Psoas muscle (tissue), 8 donors: ENCODE data around the gene FAM222B. TPM values are rescaled to one million over a fixed set of nuclear protein-coding genes. Genes with fewer than 3 reads are reported as not detected.
A peak's percentile ranks its signal among the peaks of the same experiment; 100 is the strongest.
"Not testable (repeated sequence)": the region's sequence is repeated elsewhere in the genome, so short reads cannot be mapped to it uniquely, and the experiment has no call there.

Source experiments
- ATAC-seq, 4 donors: fragments of 200-7000 bp; cut with Tn5 transposase; one replicate each; pipeline ENCODE4 v1.9.1; 2020; ENCODE audit warnings: moderate library complexity in 3 of 4, mild to moderate bottlenecking in 2 of 4
- DNase-seq, 2 donors: peaks; one replicate each; pipeline ENCODE4 v3.0.0-alpha.2; 2020
- H3K27ac ChIP-seq: fragments of 200-600 bp; one replicate; pipeline ENCODE4 v1.8.0; 2022
- H3K27me3 ChIP-seq, 3 donors: fragments of 200-600 bp in 1 of 3; one replicate each; pipeline versions ENCODE4 v1.6.1 to v1.8.0; 2013 to 2022; ENCODE audit warnings: low read length in 2 of 3, mild to moderate bottlenecking in 2 of 3, moderate library complexity in 1 of 3; ENCODE audit not compliant: insufficient read depth in 3 of 3
- H3K36me3 ChIP-seq, 2 donors: fragments of 200-600 bp in 1 of 2; one replicate each; pipeline versions ENCODE4 v1.6.1 to v1.8.0; 2013 to 2022; ENCODE audit warnings: low read depth in 1 of 2, mild to moderate bottlenecking in 1 of 2, moderate library complexity in 1 of 2; ENCODE audit not compliant: insufficient read depth in 1 of 2
- H3K4me1 ChIP-seq: fragments of 200-600 bp; one replicate; pipeline ENCODE4 v1.8.0; 2022
- H3K4me3 ChIP-seq: fragments of 200-600 bp; one replicate; pipeline ENCODE4 v1.8.0; 2022; ENCODE audit warnings: mild to moderate bottlenecking
- H3K9me3 ChIP-seq: fragments of 200-600 bp; one replicate; pipeline ENCODE4 v1.8.0; 2022
- CTCF ChIP-seq: fragments of 200-600 bp; IDR thresholded peaks from one replicate; pipeline ENCODE4 v1.8.0; 2022; ENCODE audit warnings: antibody characterized with exemption
- WGBS, 3 donors: extraction: QIAGEN DNeasy Blood & Tissue Kit; methylation state at CpG; one replicate each; pipeline versions ENCODE4 v1.1.6 to v1.1.7; 2013; 5-methylcytosine and 5-hydroxymethylcytosine counted together
- intact Hi-C, 2 donors: fragments of 100-400 bp; cut with DNase I; formaldehyde crosslinking; loops; one replicate each; pipeline versions ENCODE4 v1.11.0 to v1.14.2; 2022
- polyA plus RNA-seq, 3 donors: library from polyadenylated mRNA; stranded (reverse); fragments of 200-250 nt; gene quantifications; one replicate each; pipeline ENCODE4 v1.2.3, GENCODE V29; 2013
- total RNA-seq, 4 donors: library from RNA; stranded (reverse); fragmentation: NEBNext Ultra II Directional in 2 of 4; extraction: Animal tissue kit (Norgen Biotek cat#: 25700) in 2 of 4; gene quantifications; one replicate each; pipeline versions ENCODE4 v1.2.1 to v1.2.4, GENCODE V29; 2021 to 2023
- donor health status: healthy with polysubstance abuse.
- donor health status: DM: no; HTN: no; CAD: no; lungs with moderate emphysema.
- donor health status: Bipolar disorder and iron deficiency.
- donor health status: healthy.
- donor health status: DM: yes; HTN: yes; CAD: no.
- donor health status: DM: no; HTN: no; CAD: no.
- donor health status: DM: no; HTN: no; CAD: no.
- donor health status: DM: yes; HTN: yes; CAD: no.

FAM222B gene
- total and polyA plus RNA-seq, 7 donors, result 22.4 to 66.2 (median 32.2) TPM

- ATAC-seq, result no peak
- WGBS, 3 donors, result 17 to 30% (median 21%) methylated on average over 20 of the region's 20 CpGs
- H3K27ac ChIP-seq, result no peak overlapping the region
These were observed 117.4 kb downstream of the FAM222B start for GRCh38 chr17:28725166-28725659.

GRCh38 chr17:28724500-28725165 is 118.0 kb downstream of the FAM222B start:
- intact Hi-C loops, result loop anchor here (5.0 to 10.0 kb wide), 2 partner anchors 178 to 390 kb away; partner anchors contain the start of gene DHRS13 (in 1 of the 2)
- Histone ChIP-seq H3K4me1 (peaks cover 40% of the 10 kb centered on the region), H3K27me3 (no peaks in the 10 kb centered on the region), H3K4me3 (peak overlapping the region; percentile 80), H3K9me3 (no peaks in the 10 kb centered on the region), H3K36me3 (peaks cover 0 to 44% of the 10 kb centered on the region in 2 donors), H3K27ac (no peak overlapping the region)
- DNase-seq, result no peak
- TF ChIP-seq CTCF, result no peak
- WGBS, 3 donors, result 74 to 80% (median 80%) methylated on average over 10 of the region's 10 CpGs
- ATAC-seq, result no peak

More at GRCh38 chr17:28725166-28725659, 117.4 kb downstream of the FAM222B start:
- Histone ChIP-seq H3K4me1 (peaks cover 40% of the 10 kb centered on the region), H3K36me3 (peaks cover 0 to 44% of the 10 kb centered on the region in 2 donors), H3K27me3 (no peaks in the 10 kb centered on the region), H3K4me3 (peak overlapping the region; percentile 80), H3K9me3 (no peaks in the 10 kb centered on the region)
- TF ChIP-seq CTCF, result no peak
- DNase-seq, result no peak
- intact Hi-C loops, result loop anchor here (5.0 to 10.0 kb wide), 2 partner anchors 177 to 390 kb away; partner anchors contain the start of gene DHRS13 (in 1 of the 2)

GRCh38 chr17:28723836-28724499 is 118.6 kb downstream of the FAM222B start:
- DNase-seq, H3K4me3 ChIP-seq, H3K27me3 ChIP-seq, H3K27ac ChIP-seq, ATAC-seq, H3K9me3 ChIP-seq: not testable (repeated sequence)
- WGBS, 3 donors, result 64 to 74% (median 70%) methylated on average over 4 of the region's 4 CpGs
- intact Hi-C loops, result loop anchor here (10.0 kb wide), 1 partner anchor 391 kb away; no protein-coding TSS in a partner anchor
- peaks cover 0 to 44% of the 10 kb centered on the region in 2 donors for H3K36me3 ChIP-seq
- peaks cover 40% of the 10 kb centered on the region for H3K4me1 ChIP-seq

GRCh38 chr17:28723159-28723835 is 119.3 kb downstream of the FAM222B start:
- ATAC-seq (no peak), DNase-seq (no peak)
- TF ChIP-seq CTCF, result no peak
- Histone ChIP-seq H3K4me1 (peaks cover 40% of the 10 kb centered on the region), H3K36me3 (peaks cover 0 to 44% of the 10 kb centered on the region in 2 donors), H3K27ac (no peak overlapping the region), H3K4me3 (no peak overlapping the region), H3K9me3 (no peaks in the 10 kb centered on the region), H3K27me3 (no peaks in the 10 kb centered on the region)
- WGBS, 3 donors, result 71 to 76% (median 76%) methylated on average over 6 of the region's 6 CpGs
- intact Hi-C loops, result loop anchor here (10.0 kb wide), 1 partner anchor 392 kb away; no protein-coding TSS in a partner anchor
